GM12872 (cell line): ENCODE data around the gene PCDHGA1.

Source experiments
- CTCF ChIP-seq: IDR thresholded peaks from 3 replicates; pipeline ENCODE4 v1.5.1; 2011; ENCODE audit warnings: low read depth, mild to moderate bottlenecking, low read length, moderate library complexity; ENCODE audit not compliant: insufficient read depth

The PCDHGA1 gene

GRCh38 chr5:141420855-141421488 is 90.7 kb downstream of the PCDHGA1 start, which contains the start of gene PCDHGA11:
Gene PCDHGA11, plus strand, starts transcription at chr5:141421051. Its CDS starts 177 bp downstream, at chr5:141421228.
- peak; percentile 78 for TF ChIP-seq CTCF

- TF ChIP-seq CTCF = no peak
These were observed 91.2 kb downstream of the PCDHGA1 start for GRCh38 chr5:141421489-141421855.

GRCh38 chr5:141422742-141423291 is 92.5 kb downstream of the PCDHGA1 start:
- TF ChIP-seq CTCF = no peak

GRCh38 chr5:141427783-141428426 is 97.6 kb downstream of the PCDHGA1 start:
- TF ChIP-seq CTCF = no peak

- TF ChIP-seq CTCF = peak; percentile 75
These were observed 100.2 kb downstream of the PCDHGA1 start, which contains the start of gene PCDHGA12 for GRCh38 chr5:141430332-141431113. Gene PCDHGA12, plus strand, starts transcription at chr5:141430507. Its CDS starts 253 bp downstream, at chr5:141430760.

GRCh38 chr5:141431286-141431685 is 101.0 kb downstream of the PCDHGA1 start:
- TF ChIP-seq CTCF = no peak

GRCh38 chr5:141434006-141434405 is 103.7 kb downstream of the PCDHGA1 start:
- no peak for TF ChIP-seq CTCF
